Measurements from ENCODE around the gene NXN. TPM values are rescaled to one million over a fixed set of nuclear protein-coding genes. Genes with fewer than 3 reads are reported as not detected.
"Not testable (repeated sequence)": the region's sequence is repeated elsewhere in the genome, so short reads cannot be mapped to it uniquely, and the experiment has no call there.

Gene NXN
- total RNA-seq, 4 donors from 2014 or later: 18.9 to 47.2 (median 33.4) TPM

DNA sequence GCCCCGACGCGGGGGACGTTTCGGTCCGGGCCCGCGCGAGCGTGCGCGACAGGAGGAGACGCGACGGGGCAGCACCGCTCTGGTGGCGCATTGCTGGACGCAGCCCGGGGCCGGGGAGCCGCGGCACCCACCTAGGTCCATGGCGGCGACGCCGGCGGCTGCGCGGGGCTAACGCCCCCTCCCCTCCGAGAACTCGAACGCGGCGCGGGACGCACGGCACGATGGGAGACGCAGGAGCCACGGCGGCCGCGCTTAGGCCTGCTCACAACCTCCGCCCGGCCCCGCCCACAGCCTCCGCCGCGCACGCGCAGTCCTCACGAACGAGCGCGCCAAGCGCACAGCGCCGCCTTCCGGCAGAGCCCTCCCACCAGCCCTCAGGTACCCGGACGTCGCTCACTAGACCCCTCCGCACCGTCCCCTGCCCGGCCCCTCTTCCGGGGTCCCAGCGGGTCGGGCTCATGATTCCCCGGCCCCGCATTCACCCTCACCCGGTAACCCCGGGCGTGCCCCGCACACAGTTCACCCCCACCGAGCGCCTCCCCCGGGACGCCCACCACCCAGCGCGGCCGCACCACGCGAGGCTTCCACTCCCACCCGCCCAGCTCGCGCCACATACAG lies 227.5 kb downstream of the NXN start, which contains the start of gene GEMIN4:
TSS of gene GEMIN4 (minus strand) at position 263 of the 618 bp plus-strand sequence. CDS start at position 141, 122 bp downstream.
- H3K4me1 ChIP-seq: peaks cover 24% of the 10 kb centered on the region
- H3K36me3 ChIP-seq: peaks cover 12% of the 10 kb centered on the region
- H3K9me3 ChIP-seq: no peaks in the 10 kb centered on the region
- peak within 1 kb of the TSS; percentile 77 for H3K4me3 ChIP-seq
- peak within 1 kb of the TSS; percentile 84 for H3K27ac ChIP-seq
- TF ChIP-seq, protein P1, sequence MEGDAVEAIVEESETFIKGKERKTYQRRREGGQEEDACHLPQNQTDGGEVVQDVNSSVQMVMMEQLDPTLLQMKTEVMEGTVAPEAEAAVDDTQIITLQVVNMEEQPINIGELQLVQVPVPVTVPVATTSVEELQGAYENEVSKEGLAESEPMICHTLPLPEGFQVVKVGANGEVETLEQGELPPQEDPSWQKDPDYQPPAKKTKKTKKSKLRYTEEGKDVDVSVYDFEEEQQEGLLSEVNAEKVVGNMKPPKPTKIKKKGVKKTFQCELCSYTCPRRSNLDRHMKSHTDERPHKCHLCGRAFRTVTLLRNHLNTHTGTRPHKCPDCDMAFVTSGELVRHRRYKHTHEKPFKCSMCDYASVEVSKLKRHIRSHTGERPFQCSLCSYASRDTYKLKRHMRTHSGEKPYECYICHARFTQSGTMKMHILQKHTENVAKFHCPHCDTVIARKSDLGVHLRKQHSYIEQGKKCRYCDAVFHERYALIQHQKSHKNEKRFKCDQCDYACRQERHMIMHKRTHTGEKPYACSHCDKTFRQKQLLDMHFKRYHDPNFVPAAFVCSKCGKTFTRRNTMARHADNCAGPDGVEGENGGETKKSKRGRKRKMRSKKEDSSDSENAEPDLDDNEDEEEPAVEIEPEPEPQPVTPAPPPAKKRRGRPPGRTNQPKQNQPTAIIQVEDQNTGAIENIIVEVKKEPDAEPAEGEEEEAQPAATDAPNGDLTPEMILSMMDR (IDR thresholded peaks at IDR 0.05): peak; percentile 77 to 98
- TF ChIP-seq EP300 (IDR thresholded peaks at IDR 0.05) (no peak), POLR2AphosphoS5 (IDR thresholded peaks at IDR 0.05) (peak in 2 of 3 donors; percentile 24 to 57), POLR2A (IDR thresholded peaks at IDR 0.05) (peak; percentile 58 to 60)
- 0% methylated on average over 23 of the region's 87 CpGs for WGBS
- H3K27me3 ChIP-seq: no peaks in the 10 kb centered on the region
- peak; percentile 94 to 95 for DNase-seq (ENCODE audit: low spot score in 2 of 2)

DNA sequence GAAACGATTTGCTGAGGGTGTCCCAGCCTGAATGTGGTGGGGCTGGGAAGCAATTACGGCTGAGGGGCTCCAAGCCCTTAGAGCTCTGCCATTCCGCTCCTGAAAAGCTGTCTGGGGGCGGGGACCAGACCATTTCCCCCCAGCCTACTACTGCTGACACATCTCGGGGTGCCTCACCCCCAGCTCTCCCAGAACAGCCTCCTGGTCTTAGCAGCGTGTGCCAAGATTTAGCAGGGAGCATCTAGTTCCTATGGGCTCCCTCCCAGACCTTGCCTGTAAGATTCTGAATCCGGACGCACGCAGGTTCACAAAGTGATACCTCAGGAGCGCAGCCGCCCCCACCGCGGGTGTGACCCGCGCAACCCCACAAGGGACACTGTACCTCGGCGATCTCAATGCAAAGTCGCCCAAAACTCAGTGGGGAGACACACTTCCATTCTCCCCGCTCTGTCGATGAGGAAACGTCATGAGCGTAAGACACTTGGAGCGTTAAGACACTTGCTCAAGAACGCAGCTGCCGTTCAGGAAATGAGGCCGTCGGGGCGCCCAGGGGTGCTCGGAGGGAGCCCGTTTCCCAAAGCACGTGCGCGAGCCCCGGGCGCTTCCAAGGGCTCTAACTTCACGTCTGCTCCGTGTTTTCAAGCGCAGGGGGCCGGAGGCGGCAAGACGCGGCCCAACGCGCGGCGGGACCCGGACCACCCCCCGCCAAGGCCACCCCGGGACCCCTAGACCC lies 228.1 kb downstream of the NXN start:
- DNase-seq (ENCODE audit: low spot score in 2 of 2): peak in 1 of 2 donors; percentile 73

DNA sequence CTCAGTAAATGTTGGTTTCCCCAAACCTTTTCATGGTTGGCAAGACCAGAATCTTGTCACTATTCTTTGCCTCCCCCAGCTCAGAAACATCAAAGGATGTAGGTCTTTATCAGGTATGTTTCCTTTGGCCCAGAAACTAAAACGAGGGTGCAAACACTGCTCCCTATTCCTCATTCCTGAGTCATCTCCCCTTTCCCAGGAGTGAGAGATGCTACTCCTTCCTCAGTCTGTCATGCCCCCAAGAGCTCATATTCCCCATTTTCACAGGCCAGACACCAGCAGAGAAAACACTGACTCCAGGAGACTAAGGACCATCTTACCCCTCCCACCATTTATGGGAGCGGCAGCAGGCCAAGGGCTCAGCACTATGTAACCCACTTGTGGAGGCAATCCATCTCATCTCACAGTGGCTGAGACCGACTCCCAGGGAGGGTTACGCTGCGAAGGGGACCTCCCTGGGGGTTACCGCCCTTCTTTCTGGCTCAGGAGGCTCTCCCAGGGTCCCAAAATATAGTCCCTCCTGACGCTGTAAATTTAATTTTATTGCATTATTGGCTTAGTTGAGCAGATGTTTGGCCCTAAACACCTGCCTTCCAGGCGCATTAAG lies 229.0 kb downstream of the NXN start:
- H3K4me3 ChIP-seq: peak overlapping the region; percentile 77

More for the DNA sequence above, 228.1 kb downstream of the NXN start:
- H3K4me3 ChIP-seq: peak overlapping the region; percentile 77
- H3K36me3 ChIP-seq: peaks cover 14% of the 10 kb centered on the region
- 3% methylated on average over 13 of the region's 49 CpGs for WGBS
- TF ChIP-seq EP300 (IDR thresholded peaks at IDR 0.05): no peak
- TF ChIP-seq POLR2AphosphoS5 (IDR thresholded peaks at IDR 0.05): peak in 1 of 3 donors; percentile 15
- H3K27me3 ChIP-seq: no peaks in the 10 kb centered on the region
- H3K4me1 ChIP-seq: peaks cover 24% of the 10 kb centered on the region
- no peaks in the 10 kb centered on the region for H3K9me3 ChIP-seq
- H3K27ac ChIP-seq: peak overlapping the region; percentile 84

DNA sequence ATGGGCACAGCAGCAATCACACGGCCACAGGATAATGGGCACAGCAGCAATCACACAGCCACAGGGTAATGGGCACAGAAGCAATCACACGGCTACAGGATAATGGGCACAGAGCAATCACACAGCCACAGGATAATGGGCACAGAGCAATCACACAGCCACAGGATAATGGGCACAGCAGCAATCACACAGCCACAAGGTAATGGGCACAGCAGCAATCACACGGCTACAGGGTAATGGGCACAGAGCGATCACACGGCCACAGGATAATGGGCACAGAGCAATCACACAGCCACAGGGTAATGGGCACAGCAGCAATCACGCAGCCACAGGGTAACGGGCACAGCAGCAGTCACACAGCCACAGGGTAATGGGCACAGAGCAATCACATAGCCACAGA lies 230.2 kb downstream of the NXN start:
- not testable (repeated sequence) for DNase-seq (ENCODE audit: low spot score in 2 of 2); H3K4me3 ChIP-seq; H3K9me3 ChIP-seq; H3K27me3 ChIP-seq; H3K27ac ChIP-seq
- WGBS: 95% methylated on average over 7 of the region's 7 CpGs
- peaks cover 35% of the 10 kb centered on the region for H3K36me3 ChIP-seq
- H3K4me1 ChIP-seq: peaks cover 24% of the 10 kb centered on the region

More for the DNA sequence above, 229.0 kb downstream of the NXN start:
- Histone ChIP-seq H3K27me3 (no peaks in the 10 kb centered on the region), H3K36me3 (peaks cover 23% of the 10 kb centered on the region), H3K4me1 (peaks cover 24% of the 10 kb centered on the region), H3K9me3 (no peaks in the 10 kb centered on the region), H3K27ac (no peak overlapping the region)
- no peak for DNase-seq (ENCODE audit: low spot score in 2 of 2)
- TF ChIP-seq POLR2A (IDR thresholded peaks at IDR 0.05): no peak
- no peak for TF ChIP-seq POLR2AphosphoS5 (IDR thresholded peaks at IDR 0.05)
- no peak for TF ChIP-seq EP300 (IDR thresholded peaks at IDR 0.05)
- TF ChIP-seq, protein P1 (IDR thresholded peaks at IDR 0.05): no peak
- 43% methylated on average over 3 of the region's 8 CpGs for WGBS

Other genes starting within 250 kb of the NXN start
- 100 to 1,000 TPM in 1 of 4 donors, 10 to 100 TPM in 3; 47.8 to 120 (median 79.4) TPM for gene TLCD3A, start 247.2 kb downstream of the NXN start, total RNA-seq
- 10 to 100 TPM; 37.2 to 56.4 (median 48.7) TPM for gene GEMIN4, start 227.5 kb downstream of the NXN start, total RNA-seq
- gene GLOD4, start 197.5 kb downstream of the NXN start, total RNA-seq: 100 to 1,000 TPM in 1 of 4 donors, 10 to 100 TPM in 3; 58.9 to 102 (median 72.1) TPM
- 10 to 100 TPM; 27.3 to 42.6 (median 31.0) TPM for gene MRM3, start 197.4 kb downstream of the NXN start, total RNA-seq
- gene TIMM22, start 17.4 kb upstream of the NXN start, total RNA-seq: 10 to 100 TPM; 11.6 to 12.9 (median 12.6) TPM
- gene ABR, start 200.2 kb upstream of the NXN start, total RNA-seq: 100 to 1,000 TPM in 2 of 4 donors, 10 to 100 TPM in 2; 78.0 to 208 (median 106) TPM